ENCODE measurements around the gene CARD9.

- TF ChIP-seq CTCF (IDR thresholded peaks at IDR 0.05): no peak
- no peak for TF ChIP-seq POLR2A (IDR thresholded peaks at IDR 0.05)
- no peak for TF ChIP-seq EP300 (IDR thresholded peaks at IDR 0.05)
These were observed 44.2 kb downstream of the CARD9 start for GRCh38 chr9:136329211-136329627.

Measured in suprapubic skin (tissue), 3 donors.